ENCODE data around the gene RPL35A. TPM values are rescaled to one million over a fixed set of nuclear protein-coding genes. Genes with fewer than 3 reads are reported as not detected.

Gene RPL35A
- total and polyA plus RNA-seq, 2 donors (not counting 1 experiment from before 2014, with no cell fraction given), result 1,228 to 1,242 TPM

- ChIA-PET CTCF (no interaction called here), POLR2A (no interaction called here)
- H3K4me3 Mint-ChIP-seq, result no peak overlapping the region
- Histone ChIP-seq H3K27me3 (replicated peaks in 1 of 4; ENCODE audit: control extremely low read depth in 1 of 4, control insufficient read depth in 3 of 4, insufficient read depth in 4 of 4, low read length in 3 of 4) (no peaks in the 10 kb centered on the region), H3K79me2 (ENCODE audit: control insufficient read depth, insufficient read depth, low read length) (no peaks in the 10 kb centered on the region), H3K36me3 (replicated peaks in 1 of 2; ENCODE audit: control extremely low read depth in 1 of 2, control insufficient read depth in 1 of 2, extremely low read depth in 1 of 2, insufficient read depth in 2 of 2, low read length in 1 of 2) (no peaks in the 10 kb centered on the region), H2AFZ (ENCODE audit: insufficient read depth, low read depth, low read length, poor library complexity, severe bottlenecking) (no peak overlapping the region), H3K4me3 (ENCODE audit: control extremely low read depth in 1 of 5, extremely low read depth in 1 of 5, insufficient read depth in 1 of 5, low read depth in 2 of 5, low read length in 4 of 5) (no peak overlapping the region), H3K4me1 (ENCODE audit: control insufficient read depth in 2 of 2, insufficient read depth in 2 of 2, low read length in 2 of 2) (no peaks in the 10 kb centered on the region), H3K4me2 (replicated peaks; ENCODE audit: low read depth, low read length, poor library complexity, severe bottlenecking) (no peak overlapping the region), H3K9me3 (ENCODE audit: control extremely low read depth in 1 of 3, control insufficient read depth in 2 of 3, insufficient read depth in 1 of 3, low read length in 2 of 3) (peaks cover 0 to 21% (median 17%) of the 10 kb centered on the region in 3 donors), H3K27ac (ENCODE audit: low read length in 2 of 2) (no peak overlapping the region), H3K9ac (ENCODE audit: low read length) (no peak overlapping the region), H4K20me1 (ENCODE audit: control insufficient read depth, insufficient read depth, low read length, poor library complexity, severe bottlenecking) (no peaks in the 10 kb centered on the region)
- DNase-seq (no peak), ATAC-seq (ENCODE audit: low read depth) (no peak)
- 100% methylated on average over 1 of the region's 3 CpGs for WGBS (ENCODE audit: insufficient coverage)
- intact Hi-C loops (cut with micrococcal nuclease), result no loop called here
- TF ChIP-seq EZH2 (IDR thresholded peaks at IDR 0.05; ENCODE audit: borderline replicate concordance, insufficient read depth, low read depth, low read length, poor library complexity, severe bottlenecking) (no peak), CTCF (IDR thresholded peaks at IDR 0.05) (no peak)
- H3K9me3 Mint-ChIP-seq (ENCODE audit: insufficient read depth), result peaks cover 4% of the 10 kb centered on the region
- H3K27me3 Mint-ChIP-seq, result peaks cover 2% of the 10 kb centered on the region
- H3K4me1 Mint-ChIP-seq, result no peaks in the 10 kb centered on the region
- no peak overlapping the region for H3K27ac Mint-ChIP-seq
Observed at GRCh38 chr3:197970588-197970987, 20.6 kb downstream of the RPL35A start.

GRCh38 chr3:197974016-197974415 lies 24.0 kb downstream of the RPL35A start:
- no peak for ATAC-seq (ENCODE audit: low read depth)
- Mint-ChIP-seq H3K9me3 (ENCODE audit: insufficient read depth) (no peaks in the 10 kb centered on the region), H3K27ac (no peak overlapping the region), H3K27me3 (no peaks in the 10 kb centered on the region), H3K4me3 (no peak overlapping the region), H3K4me1 (no peaks in the 10 kb centered on the region)
- Histone ChIP-seq H3K4me3 (ENCODE audit: control extremely low read depth in 1 of 5, extremely low read depth in 1 of 5, insufficient read depth in 1 of 5, low read depth in 2 of 5, low read length in 4 of 5) (no peak overlapping the region), H3K27ac (ENCODE audit: low read length in 2 of 2) (no peak overlapping the region), H3K9ac (ENCODE audit: low read length) (no peak overlapping the region), H3K27me3 (replicated peaks in 1 of 4; ENCODE audit: control extremely low read depth in 1 of 4, control insufficient read depth in 3 of 4, insufficient read depth in 4 of 4, low read length in 3 of 4) (no peaks in the 10 kb centered on the region), H3K4me1 (ENCODE audit: control insufficient read depth in 2 of 2, insufficient read depth in 2 of 2, low read length in 2 of 2) (no peaks in the 10 kb centered on the region), H3K36me3 (replicated peaks in 1 of 2; ENCODE audit: control extremely low read depth in 1 of 2, control insufficient read depth in 1 of 2, extremely low read depth in 1 of 2, insufficient read depth in 2 of 2, low read length in 1 of 2) (no peaks in the 10 kb centered on the region), H3K79me2 (ENCODE audit: control insufficient read depth, insufficient read depth, low read length) (no peaks in the 10 kb centered on the region), H3K9me3 (ENCODE audit: control extremely low read depth in 1 of 3, control insufficient read depth in 2 of 3, insufficient read depth in 1 of 3, low read length in 2 of 3) (peaks cover 0 to 5% (median 3%) of the 10 kb centered on the region in 3 donors), H3K4me2 (replicated peaks; ENCODE audit: low read depth, low read length, poor library complexity, severe bottlenecking) (no peak overlapping the region), H2AFZ (ENCODE audit: insufficient read depth, low read depth, low read length, poor library complexity, severe bottlenecking) (no peak overlapping the region), H4K20me1 (ENCODE audit: control insufficient read depth, insufficient read depth, low read length, poor library complexity, severe bottlenecking) (no peaks in the 10 kb centered on the region)
- intact Hi-C loops (cut with micrococcal nuclease), result no loop called here
- POLR2A ChIA-PET, result no interaction called here
- CTCF ChIA-PET, result no interaction called here
- TF ChIP-seq CTCF (IDR thresholded peaks at IDR 0.05) (no peak), EZH2 (IDR thresholded peaks at IDR 0.05; ENCODE audit: borderline replicate concordance, insufficient read depth, low read depth, low read length, poor library complexity, severe bottlenecking) (no peak)
- no peak for DNase-seq
- no CpG with 5 or more reads among the region's 1 CpG for WGBS (ENCODE audit: insufficient coverage)

All from B cell (primary cell).